Mucosa of descending colon (tissue), 3 donors: ENCODE data around the gene ARHGAP18. TPM values are rescaled to one million over a fixed set of nuclear protein-coding genes. Genes with fewer than 3 reads are reported as not detected.

ENCODE experiments used
- ATAC-seq: fragments of 200-7000 bp; cut with Tn5 transposase; one replicate; pipeline ENCODE4 v1.9.1; 2020; ENCODE audit warnings: mild to moderate bottlenecking, moderate library complexity
- DNase-seq, 3 donors: peaks; one replicate each; pipeline ENCODE4 v3.0.0-alpha.2; 2020
- H3K36me3 ChIP-seq: fragments of 200-600 bp; one replicate; pipeline ENCODE4 v1.8.0; 2021; ENCODE audit warnings: low read depth, mild to moderate bottlenecking
- H3K4me1 ChIP-seq: fragments of 200-600 bp; one replicate; pipeline ENCODE4 v1.8.0; 2021; ENCODE audit warnings: low read depth, mild to moderate bottlenecking
- H3K4me3 ChIP-seq: fragments of 200-600 bp; one replicate; pipeline ENCODE4 v1.8.0; 2021; ENCODE audit warnings: mild to moderate bottlenecking
- H3K9me3 ChIP-seq: fragments of 200-600 bp; one replicate; pipeline ENCODE4 v1.8.0; 2021; ENCODE audit warnings: mild to moderate bottlenecking
- intact Hi-C, 2 donors: fragments of 100-400 bp; cut with DNase I in 1 of 2; cut with micrococcal nuclease in 1 of 2; formaldehyde crosslinking; loops; one replicate each; pipeline versions ENCODE4 v1.11.0 to v1.11.1; 2022; cut with DNase I, micrococcal nuclease
- total RNA-seq, 3 donors: library from RNA; stranded (reverse); fragmentation: NEBNext Ultra II Directional in 2 of 3; extraction: Animal tissue kit (Norgen Biotek cat#: 25700) in 2 of 3; gene quantifications; one replicate each; pipeline versions ENCODE4 v1.2.1 to v1.2.4, GENCODE V29; 2021 to 2023
- TF ChIP-seq, protein P1 (sequence below): fragments of 200-600 bp; IDR thresholded peaks from one replicate; pipeline ENCODE4 v1.8.0; 2022; ENCODE audit warnings: antibody characterized with exemption, mild to moderate bottlenecking
- donor health status: DM: no; HTN: no; CAD: no; lungs with moderate emphysema.
- donor health status: DM: no; HTN: no; CAD: no.
- donor health status: DM: no; HTN: yes; CAD: no.

Gene ARHGAP18
- total RNA-seq, 3 donors from 2014 or later, result 17.6 to 24.3 (median 20.1) TPM

GRCh38 chr6:129704708-129705107 is 5.3 kb downstream of the ARHGAP18 start:
- intact Hi-C loops, result no loop called here
- Histone ChIP-seq H3K4me1 (peaks cover 20% of the 10 kb centered on the region), H3K36me3 (no peaks in the 10 kb centered on the region), H3K4me3 (no peak overlapping the region), H3K9me3 (no peaks in the 10 kb centered on the region)
- ATAC-seq (no peak), DNase-seq (no peak)
- TF ChIP-seq, protein P1, sequence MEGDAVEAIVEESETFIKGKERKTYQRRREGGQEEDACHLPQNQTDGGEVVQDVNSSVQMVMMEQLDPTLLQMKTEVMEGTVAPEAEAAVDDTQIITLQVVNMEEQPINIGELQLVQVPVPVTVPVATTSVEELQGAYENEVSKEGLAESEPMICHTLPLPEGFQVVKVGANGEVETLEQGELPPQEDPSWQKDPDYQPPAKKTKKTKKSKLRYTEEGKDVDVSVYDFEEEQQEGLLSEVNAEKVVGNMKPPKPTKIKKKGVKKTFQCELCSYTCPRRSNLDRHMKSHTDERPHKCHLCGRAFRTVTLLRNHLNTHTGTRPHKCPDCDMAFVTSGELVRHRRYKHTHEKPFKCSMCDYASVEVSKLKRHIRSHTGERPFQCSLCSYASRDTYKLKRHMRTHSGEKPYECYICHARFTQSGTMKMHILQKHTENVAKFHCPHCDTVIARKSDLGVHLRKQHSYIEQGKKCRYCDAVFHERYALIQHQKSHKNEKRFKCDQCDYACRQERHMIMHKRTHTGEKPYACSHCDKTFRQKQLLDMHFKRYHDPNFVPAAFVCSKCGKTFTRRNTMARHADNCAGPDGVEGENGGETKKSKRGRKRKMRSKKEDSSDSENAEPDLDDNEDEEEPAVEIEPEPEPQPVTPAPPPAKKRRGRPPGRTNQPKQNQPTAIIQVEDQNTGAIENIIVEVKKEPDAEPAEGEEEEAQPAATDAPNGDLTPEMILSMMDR, result no peak

GRCh38 chr6:129701721-129702455 is 8.1 kb downstream of the ARHGAP18 start:
- Histone ChIP-seq H3K4me1 (peaks cover 3% of the 10 kb centered on the region), H3K4me3 (no peak overlapping the region), H3K9me3 (no peaks in the 10 kb centered on the region), H3K36me3 (no peaks in the 10 kb centered on the region)
- no peak for DNase-seq
- ATAC-seq, result no peak
- TF ChIP-seq, protein P1, result no peak
- intact Hi-C loops, result no loop called here

DNA sequence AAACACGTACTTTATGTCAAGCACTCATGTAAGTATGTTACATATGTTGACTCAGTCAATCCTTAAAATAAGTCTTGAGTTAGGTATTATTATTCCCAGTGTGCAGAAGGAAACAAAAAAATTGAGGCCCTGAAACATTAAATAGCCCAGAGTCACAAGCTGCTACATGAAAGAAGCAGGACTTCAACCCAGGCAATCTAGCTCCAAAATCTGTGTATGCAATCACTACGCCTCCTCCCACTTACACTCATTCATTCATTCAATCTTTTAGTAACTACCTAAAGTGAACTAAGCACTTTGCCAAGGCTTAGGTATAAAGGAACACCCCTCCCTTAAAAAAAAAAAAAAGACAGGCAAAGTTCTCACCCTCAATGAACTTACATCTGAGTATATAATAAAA is 9.3 kb downstream of the ARHGAP18 start:
- H3K4me1 ChIP-seq, result peaks cover 9% of the 10 kb centered on the region
- ATAC-seq (no peak), DNase-seq (no peak)
- TF ChIP-seq, protein P1, result no peak
- no peak overlapping the region for H3K4me3 ChIP-seq
- no peaks in the 10 kb centered on the region for H3K36me3 ChIP-seq
- no peaks in the 10 kb centered on the region for H3K9me3 ChIP-seq
- intact Hi-C loops, result no loop called here

DNA sequence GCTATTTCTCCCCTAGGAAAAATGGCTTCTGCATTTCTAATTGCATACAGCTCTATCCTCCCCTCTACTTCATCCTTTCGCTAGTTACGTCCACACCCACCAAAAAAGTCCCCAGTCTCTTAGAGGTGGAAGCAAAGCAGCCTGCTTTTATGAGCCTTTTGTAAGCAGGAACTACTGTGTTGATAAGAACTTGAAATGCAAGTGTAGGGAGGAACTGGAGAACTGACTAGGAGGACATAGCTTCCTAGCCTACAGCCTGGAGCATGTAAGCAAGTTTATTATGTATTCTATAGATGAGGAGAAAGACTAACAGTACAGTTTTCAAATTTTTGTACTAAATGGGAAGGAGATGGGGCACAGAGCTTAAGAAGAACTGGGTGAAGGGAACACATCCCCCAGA is 10.3 kb downstream of the ARHGAP18 start:
- intact Hi-C loops, result no loop called here
- Histone ChIP-seq H3K4me3 (no peak overlapping the region), H3K4me1 (peaks cover 13% of the 10 kb centered on the region), H3K36me3 (no peaks in the 10 kb centered on the region), H3K9me3 (no peaks in the 10 kb centered on the region)
- TF ChIP-seq, protein P1, result no peak
- no peak for DNase-seq
- peak; percentile 26 for ATAC-seq

- Histone ChIP-seq H3K36me3 (no peaks in the 10 kb centered on the region), H3K9me3 (no peaks in the 10 kb centered on the region), H3K4me1 (peaks cover 13% of the 10 kb centered on the region), H3K4me3 (no peak overlapping the region)
- intact Hi-C loops, result no loop called here
- DNase-seq (no peak), ATAC-seq (no peak)
- TF ChIP-seq, protein P1, result no peak
Measured at GRCh38 chr6:129698430-129698829, 11.5 kb downstream of the ARHGAP18 start.
